Heart left ventricle (tissue), 16 donors: ENCODE data around the gene TACC3. TPM values are rescaled to one million over a fixed set of nuclear protein-coding genes. Genes with fewer than 3 reads are reported as not detected.
A peak's percentile ranks its signal among the peaks of the same experiment; 100 is the strongest.

Experiments
- ATAC-seq, 4 donors: fragments of 200-7000 bp; cut with Tn5 transposase; one replicate each; pipeline ENCODE4 v1.9.1; 2020 to 2022; ENCODE audit warnings: moderate library complexity in 4 of 4, mild to moderate bottlenecking in 3 of 4, moderate number of reproducible peaks in 1 of 4
- DNase-seq, 5 donors: peaks; one replicate each; pipeline ENCODE4 v3.0.0-alpha.2; 2020
- H3K27ac ChIP-seq, 12 donors: fragments of 200-600 bp; sonication (generic) in 4 of 12; one replicate each; pipeline versions ENCODE4 v1.5.0 to v1.8.0; 2016 to 2022; ENCODE audit warnings: mild to moderate bottlenecking in 2 of 12
- H3K27me3 ChIP-seq, 9 donors: fragments of 200-600 bp; sonication (generic) in 2 of 9; one replicate each; pipeline versions ENCODE4 v1.5.1 to v1.8.0; 2016 to 2022; ENCODE audit warnings: mild to moderate bottlenecking in 3 of 9
- H3K36me3 ChIP-seq, 9 donors: fragments of 200-600 bp; sonication (generic) in 2 of 9; one replicate each; pipeline versions ENCODE4 v1.5.0 to v1.8.0; 2018 to 2022; ENCODE audit warnings: mild to moderate bottlenecking in 2 of 9
- H3K4me1 ChIP-seq, 12 donors: fragments of 200-600 bp; sonication (generic) in 4 of 12; one replicate each; pipeline versions ENCODE4 v1.5.0 to v1.8.0; 2016 to 2022; ENCODE audit warnings: mild to moderate bottlenecking in 3 of 12
- H3K4me3 ChIP-seq, 12 donors: fragments of 200-600 bp; sonication (generic) in 4 of 12; one replicate each; pipeline versions ENCODE4 v1.5.0 to v1.8.0; 2017 to 2022; ENCODE audit warnings: mild to moderate bottlenecking in 9 of 12, moderate library complexity in 4 of 12
- H3K9me3 ChIP-seq, 12 donors: fragments of 200-600 bp; sonication (generic) in 4 of 12; one replicate each; pipeline versions ENCODE4 v1.5.0 to v1.8.0; 2016 to 2022; ENCODE audit warnings: mild to moderate bottlenecking in 1 of 12
- POLR2A ChIP-seq, 2 donors: fragments of 450-650 bp; IDR thresholded peaks; one replicate each; pipeline ENCODE4 v1.6.1; 2017; ENCODE audit warnings: antibody characterized with exemption in 2 of 2, mild to moderate bottlenecking in 2 of 2, moderate library complexity in 2 of 2
- WGBS, 4 donors: extraction: QIAGEN DNeasy Blood & Tissue Kit in 2 of 4; methylation state at CpG; one replicate each; pipeline versions ENCODE4 v1.1.5 to v1.1.7; 2013 to 2018; 5-methylcytosine and 5-hydroxymethylcytosine counted together
- intact Hi-C, 10 donors: fragments of 100-400 bp; cut with DNase I; formaldehyde crosslinking; loops; one replicate each; pipeline versions ENCODE4 v1.11.1 to v1.14.2; 2022
- polyA plus RNA-seq, 2 donors: library from polyadenylated mRNA; stranded (reverse); fragments of 200-250 nt; gene quantifications; one replicate each; pipeline ENCODE4 v1.2.3, GENCODE V29; 2013
- total RNA-seq, 9 donors: library from RNA; depleted of rRNA in 2 of 9; stranded (reverse); fragments of >200 nt in 2 of 9; fragmentation: NEBNext Ultra II Directional in 3 of 9; extraction: Animal tissue kit (Norgen Biotek cat#: 25700) in 3 of 9; gene quantifications; one replicate each; pipeline versions ENCODE4 v1.1.0 to v1.2.4, GENCODE V29; 2016 to 2023
- TF ChIP-seq, protein P1 (sequence below), 12 donors: fragments of 200-600 bp; sonication (generic) in 4 of 12; IDR thresholded peaks; one replicate each; pipeline versions ENCODE4 v1.5.0 to v1.8.0; 2018 to 2022; ENCODE audit warnings: antibody characterized with exemption in 12 of 12, mild to moderate bottlenecking in 5 of 12
- donor health status: ischemic (EF 13 %, LVEDD 7.1; RV severe dilation, severe dysfunction).
- donor health status: healthy with polysubstance abuse.
- donor health status: DM: no; HTN: yes; CAD: no.
- donor health status: DM: no; HTN: no; CAD: no.
- donor health status: ischemic (EF 25% LVEDD 6.9; RV normal size, moderate dysfunction).
- donor health status: ischemic (EF 25% LVEDD 5.7; RV mildly dilated, moderate dysfunction).
- donor health status: healthy.
- donor health status: DM: yes; HTN: yes; CAD: no.
- donor health status: ischemic (EF 35%, LVEDD 5.7; RV mildly dilated, moderate dysfunction).
- donor health status: nonischemic (EF 11% LVEDD 7.7; RV severe dilation, severe dysfunction).
- donor health status: DM: yes; HTN: yes; CAD: no.
- donor health status: PGD.
- donor health status: ischemic (EF 29% LVEDD 5.4; RV normal size, mild dysfunction).
- donor health status: nonischemic (EF 23%, LVEDD 6.1; RV moderate dilation, normal function).

Gene TACC3
- total and polyA plus RNA-seq, 11 donors = 2.9 to 19.1 (median 6.1) TPM

DNA sequence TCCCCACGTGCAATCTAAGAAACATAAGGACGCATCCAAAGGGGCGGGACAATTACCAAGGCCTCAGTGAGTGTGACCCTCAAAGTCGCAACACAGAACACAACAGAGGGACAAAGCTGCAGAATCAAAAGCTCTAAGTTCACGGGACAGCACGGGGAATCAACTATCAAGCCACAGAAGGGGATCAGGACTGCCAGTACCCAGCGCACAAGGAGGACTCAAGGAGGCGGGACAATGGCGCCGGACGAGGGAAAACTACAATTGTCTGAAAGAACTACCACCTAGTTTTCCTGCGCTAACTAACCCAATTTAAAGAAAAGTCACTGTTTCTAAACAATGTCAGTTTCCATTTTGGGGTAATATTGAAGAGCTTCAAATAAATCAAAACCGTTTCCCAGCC lies 38.5 kb upstream of the TACC3 start:
- 90 to 91% (median 91%) methylated on average over 13 of the region's 13 CpGs for WGBS, 4 donors
- no peak for DNase-seq
- intact Hi-C loops = loop anchor here in 1 of 10 donors (5.0 kb wide), 1 partner anchor 34 kb away; no protein-coding TSS in a partner anchor

DNA sequence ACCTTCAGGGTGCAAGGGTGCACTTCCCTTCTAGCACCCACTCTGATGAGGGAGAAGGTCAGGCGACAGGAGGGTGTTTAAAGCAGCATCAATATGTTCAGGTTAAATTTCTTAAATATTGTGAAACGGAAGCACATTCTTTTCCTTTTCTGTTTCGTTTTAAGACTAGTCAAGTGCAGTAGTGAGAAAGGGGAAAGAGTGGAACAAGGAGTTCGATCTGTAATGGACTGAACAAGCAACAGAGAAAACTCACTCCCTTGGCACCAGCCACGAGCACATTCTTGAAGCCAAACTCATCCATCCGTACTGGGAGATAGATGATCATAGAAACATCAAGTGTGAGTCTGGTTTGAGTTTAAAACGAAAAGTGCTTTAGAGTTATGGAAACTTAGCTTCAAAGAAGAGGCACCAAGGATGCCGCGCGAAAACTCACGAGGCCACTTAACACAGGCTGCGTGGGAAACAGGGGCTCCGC lies 38.0 kb upstream of the TACC3 start:
- no peaks in the 10 kb centered on the region for H3K36me3 ChIP-seq
- no peak for DNase-seq
- peak in 1 of 4 donors; percentile 11 for ATAC-seq

More for the DNA sequence above, 38.5 kb upstream of the TACC3 start:
- Histone ChIP-seq H3K4me3 (peak overlapping the region in 8 of 12 donors; percentile 55 to 87 (median 70)), H3K9me3 (no peaks in the 10 kb centered on the region), H3K27me3 (no peaks in the 10 kb centered on the region), H3K4me1 (peaks cover 0 to 18% (median 6%) of the 10 kb centered on the region in 12 donors), H3K36me3 (no peaks in the 10 kb centered on the region), H3K27ac (peak overlapping the region in 3 of 12 donors; percentile 77 to 89 (median 77))
- TF ChIP-seq, protein P1, sequence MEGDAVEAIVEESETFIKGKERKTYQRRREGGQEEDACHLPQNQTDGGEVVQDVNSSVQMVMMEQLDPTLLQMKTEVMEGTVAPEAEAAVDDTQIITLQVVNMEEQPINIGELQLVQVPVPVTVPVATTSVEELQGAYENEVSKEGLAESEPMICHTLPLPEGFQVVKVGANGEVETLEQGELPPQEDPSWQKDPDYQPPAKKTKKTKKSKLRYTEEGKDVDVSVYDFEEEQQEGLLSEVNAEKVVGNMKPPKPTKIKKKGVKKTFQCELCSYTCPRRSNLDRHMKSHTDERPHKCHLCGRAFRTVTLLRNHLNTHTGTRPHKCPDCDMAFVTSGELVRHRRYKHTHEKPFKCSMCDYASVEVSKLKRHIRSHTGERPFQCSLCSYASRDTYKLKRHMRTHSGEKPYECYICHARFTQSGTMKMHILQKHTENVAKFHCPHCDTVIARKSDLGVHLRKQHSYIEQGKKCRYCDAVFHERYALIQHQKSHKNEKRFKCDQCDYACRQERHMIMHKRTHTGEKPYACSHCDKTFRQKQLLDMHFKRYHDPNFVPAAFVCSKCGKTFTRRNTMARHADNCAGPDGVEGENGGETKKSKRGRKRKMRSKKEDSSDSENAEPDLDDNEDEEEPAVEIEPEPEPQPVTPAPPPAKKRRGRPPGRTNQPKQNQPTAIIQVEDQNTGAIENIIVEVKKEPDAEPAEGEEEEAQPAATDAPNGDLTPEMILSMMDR (IDR thresholded peaks at IDR 0.05) = no peak
- no peak for TF ChIP-seq POLR2A (IDR thresholded peaks at IDR 0.05)
- ATAC-seq = no peak

DNA sequence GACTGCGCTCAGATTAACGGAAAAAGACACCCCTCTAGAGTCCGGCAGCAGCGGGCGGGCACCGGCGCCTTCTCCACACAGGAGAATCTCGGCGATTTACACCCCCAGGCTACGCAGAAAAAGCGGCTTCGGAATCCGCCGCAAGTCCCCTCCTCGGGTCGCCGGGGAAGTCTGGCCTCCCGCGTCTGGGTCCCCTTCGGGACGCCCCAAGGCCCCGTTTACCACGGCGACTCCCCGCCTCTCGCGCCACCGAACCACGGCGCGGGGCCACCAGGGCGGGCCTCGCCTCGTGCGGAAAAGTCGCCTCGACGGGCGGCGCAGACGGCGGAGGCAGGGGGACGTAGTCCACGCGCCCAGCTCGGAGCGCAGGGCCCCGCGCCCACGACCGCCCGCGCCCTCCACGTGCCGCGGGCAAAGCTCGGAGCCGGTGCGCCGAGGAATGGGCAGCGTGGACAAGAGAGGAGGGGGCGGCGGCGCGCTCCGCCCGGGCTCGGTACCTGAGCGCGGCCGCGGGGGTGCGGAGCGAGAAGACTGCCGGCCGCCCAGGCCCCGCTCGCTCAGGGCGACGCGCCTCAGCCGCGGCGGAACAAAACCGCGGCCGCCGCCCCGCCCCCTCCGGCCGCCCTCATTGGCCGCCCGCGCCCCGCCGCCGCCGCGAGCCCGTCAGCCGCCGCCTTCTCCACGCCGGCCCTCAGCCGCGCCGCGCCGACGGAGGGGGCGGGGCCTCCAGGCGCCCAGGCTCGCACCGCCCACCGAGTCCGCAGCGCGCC lies 37.4 kb upstream of the TACC3 start, which contains the start of gene FAM53A:
FAM53A (minus strand) TSS at position 578 of the 770 bp plus-strand sequence. CDS start 15,572 bp downstream, outside the sequence.
- Histone ChIP-seq H3K27ac (peak within 1 kb of the TSS in 11 of 12 donors; percentile 34 to 89 (median 70)), H3K36me3 (no peaks in the 10 kb centered on the region), H3K27me3 (no peaks in the 10 kb centered on the region), H3K9me3 (no peaks in the 10 kb centered on the region), H3K4me3 (peak within 1 kb of the TSS; percentile 33 to 87 (median 67)), H3K4me1 (peaks cover 0 to 18% (median 6%) of the 10 kb centered on the region in 12 donors)
- ATAC-seq = peak; percentile 79 to 97 (median 94)
- intact Hi-C loops = loop anchor here in 1 of 10 donors (5.0 kb wide), 1 partner anchor 33 kb away; no protein-coding TSS in a partner anchor
- TF ChIP-seq POLR2A (IDR thresholded peaks at IDR 0.05) = peak in 1 of 2 donors; percentile 39
- TF ChIP-seq, protein P1 (IDR thresholded peaks at IDR 0.05) = no peak
- DNase-seq = peak; percentile 90 to 96 (median 91)
- 1 to 4% (median 1%) methylated on average over 28 to 118 of the region's 118 CpGs for WGBS, 4 donors

More for the DNA sequence above, 38.0 kb upstream of the TACC3 start:
- Histone ChIP-seq H3K4me3 (peak overlapping the region; percentile 33 to 87 (median 67)), H3K27ac (peak overlapping the region in 11 of 12 donors; percentile 34 to 89 (median 70)), H3K4me1 (peaks cover 0 to 18% (median 6%) of the 10 kb centered on the region in 12 donors), H3K9me3 (no peaks in the 10 kb centered on the region), H3K27me3 (no peaks in the 10 kb centered on the region)
- WGBS, 4 donors = 12 to 20% (median 15%) methylated on average over 9 to 13 of the region's 13 CpGs
- TF ChIP-seq, protein P1 (IDR thresholded peaks at IDR 0.05) = no peak
- TF ChIP-seq POLR2A (IDR thresholded peaks at IDR 0.05) = no peak
- intact Hi-C loops = loop anchor here in 1 of 10 donors (5.0 kb wide), 1 partner anchor 34 kb away; no protein-coding TSS in a partner anchor
